Neutrophil (primary cell): Measurements from ENCODE around the gene HBZ.

Experiments
- H3K27ac ChIP-seq: fragments of 200-600 bp; sonication (generic); 2 replicates; pipeline ENCODE4 v1.5.1; 2016; ENCODE audit warnings: mild to moderate bottlenecking, moderate library complexity
- H3K27me3 ChIP-seq: fragments of 200-600 bp; sonication (generic); 2 replicates; pipeline ENCODE4 v1.6.0; 2016; ENCODE audit warnings: mild to moderate bottlenecking
- H3K36me3 ChIP-seq: fragments of 200-600 bp; sonication (generic); 2 replicates; pipeline ENCODE4 v1.5.1; 2017
- H3K4me1 ChIP-seq, 2 experiments: fragments of 200-600 bp in 1 of 2; sonication (generic) in 1 of 2; 1 replicate in 1 of 2; 2 replicates in 1 of 2; pipeline versions ENCODE4 v1.5.1 to v1.6.1; 2013 to 2016; ENCODE audit warnings: low read depth in 1 of 2, low read length in 1 of 2, mild to moderate bottlenecking in 1 of 2, moderate library complexity in 1 of 2; ENCODE audit not compliant: control insufficient read depth in 1 of 2, insufficient read depth in 1 of 2
- H3K4me3 ChIP-seq, 2 experiments: fragments of 200-600 bp in 1 of 2; sonication (generic) in 1 of 2; 1 replicate in 1 of 2; 2 replicates in 1 of 2; pipeline ENCODE4 v1.5.1; 2013 to 2016; ENCODE audit warnings: low read depth in 1 of 2, low read length in 1 of 2, mild to moderate bottlenecking in 1 of 2, moderate library complexity in 1 of 2
- H3K9me3 ChIP-seq: fragments of 200-600 bp; sonication (generic); 2 replicates; pipeline ENCODE4 v1.5.1; 2016
- CTCF ChIP-seq: fragments of 200-600 bp; sonication (generic); IDR thresholded peaks from 2 replicates; pipeline ENCODE4 v1.5.1; 2016; ENCODE audit warnings: antibody characterized with exemption

Gene HBZ

GRCh38 chr16:152141-153128, at the start of gene HBZ:
HBZ (plus strand) TSS chr16:152644; CDS start chr16:152910, 266 bp downstream.
- no peak within 1 kb of the TSS for H3K27ac ChIP-seq
- TF ChIP-seq CTCF: no peak
- no peaks in the 10 kb centered on the region for H3K9me3 ChIP-seq
- H3K4me1 ChIP-seq: peaks cover 7 to 8% of the 10 kb centered on the region in 2 experiments
- H3K36me3 ChIP-seq: no peaks in the 10 kb centered on the region
- H3K27me3 ChIP-seq: peaks cover 86% of the 10 kb centered on the region
- no peak within 1 kb of the TSS for H3K4me3 ChIP-seq

- H3K36me3 ChIP-seq: no peaks in the 10 kb centered on the region
- H3K27me3 ChIP-seq: no peaks in the 10 kb centered on the region
- no peak overlapping the region for H3K27ac ChIP-seq
- TF ChIP-seq CTCF: no peak
- no peaks in the 10 kb centered on the region for H3K9me3 ChIP-seq
- no peak overlapping the region for H3K4me3 ChIP-seq
- H3K4me1 ChIP-seq: no peaks in the 10 kb centered on the region
These were observed 48.1 kb upstream of the HBZ start for GRCh38 chr16:104355-104754.

- Histone ChIP-seq H3K9me3 (no peaks in the 10 kb centered on the region), H3K4me3 (no peak overlapping the region), H3K4me1 (no peaks in the 10 kb centered on the region), H3K27ac (no peak overlapping the region), H3K36me3 (no peaks in the 10 kb centered on the region), H3K27me3 (no peaks in the 10 kb centered on the region)
- no peak for TF ChIP-seq CTCF
These were observed 47.5 kb upstream of the HBZ start for GRCh38 chr16:104928-105327.

GRCh38 chr16:105521-105920, 46.9 kb upstream of the HBZ start:
- H3K9me3 ChIP-seq: no peaks in the 10 kb centered on the region
- H3K4me3 ChIP-seq: no peak overlapping the region
- no peak overlapping the region for H3K27ac ChIP-seq
- no peaks in the 10 kb centered on the region for H3K4me1 ChIP-seq
- no peaks in the 10 kb centered on the region for H3K36me3 ChIP-seq
- H3K27me3 ChIP-seq: no peaks in the 10 kb centered on the region
- no peak for TF ChIP-seq CTCF

GRCh38 chr16:106623-107324, 45.7 kb upstream of the HBZ start:
- Histone ChIP-seq H3K36me3 (no peaks in the 10 kb centered on the region), H3K4me3 (no peak overlapping the region)

More at GRCh38 chr16:106623-107324, 45.7 kb upstream of the HBZ start:
- TF ChIP-seq CTCF: peak; percentile 55
- Histone ChIP-seq H3K27me3 (no peaks in the 10 kb centered on the region), H3K4me1 (no peaks in the 10 kb centered on the region), H3K9me3 (no peaks in the 10 kb centered on the region), H3K27ac (no peak overlapping the region)
